Stimulated activated CD4-positive, alpha-beta T cell treated with anti-CD3 and anti-CD28 coated beads, Interleukin-1b, Interleukin-23, amount 100 ng/mL, for 4 hours (primary cell): ENCODE measurements around the gene CDH4.
"Not testable (repeated sequence)": the region's sequence is repeated elsewhere in the genome, so short reads cannot be mapped to it uniquely, and the experiment has no call there.

ENCODE experiments used
- DNase-seq, 2 donors: peaks; one replicate each; pipeline ENCODE4 v3.0.0-alpha.2; 2020; ENCODE audit warnings: low read depth in 2 of 2

CDH4 gene

DNA sequence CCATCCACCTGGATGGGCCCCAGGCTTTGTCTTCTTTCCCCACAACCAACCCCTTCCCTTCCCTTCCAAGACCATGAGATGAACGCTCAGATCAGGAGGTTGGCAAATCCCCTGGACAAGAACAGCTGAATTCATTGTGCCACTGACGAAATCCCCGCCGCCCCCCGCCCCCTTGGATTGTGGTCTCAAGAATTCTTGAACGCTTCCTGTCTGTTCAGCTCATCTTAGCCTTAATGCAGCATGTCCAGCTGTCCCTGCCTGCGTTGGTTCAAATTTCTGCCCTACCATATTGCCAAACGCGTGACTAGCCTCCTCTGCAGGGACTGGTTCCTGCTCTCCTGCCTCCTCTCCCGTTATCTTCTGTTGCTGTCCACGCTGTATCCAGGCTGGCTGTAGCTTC lies 133.2 kb downstream of the CDH4 start:
- DNase-seq, result no peak

DNA sequence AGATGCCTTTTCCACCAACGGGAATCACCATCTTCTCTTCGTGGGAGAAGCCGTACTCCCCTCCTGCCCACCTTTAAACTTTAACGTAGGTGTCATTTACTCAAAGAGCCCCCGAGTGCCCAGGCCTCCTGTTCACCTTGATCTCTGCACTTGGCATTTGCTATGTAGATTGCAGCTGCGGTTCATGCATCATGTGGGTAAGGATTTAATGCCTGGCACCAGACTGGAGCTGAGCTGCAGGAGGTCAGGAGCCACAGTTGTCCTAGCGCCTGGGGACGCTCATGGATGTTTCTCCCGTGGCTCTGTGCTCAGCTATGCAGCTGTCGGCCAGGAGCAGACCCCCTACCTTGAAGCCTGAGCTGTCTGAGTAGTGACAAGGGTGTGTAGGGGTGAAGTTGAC lies 133.7 kb downstream of the CDH4 start:
- DNase-seq, result no peak

GRCh38 chr20:61387204-61387953 lies 135.3 kb downstream of the CDH4 start:
- no peak for DNase-seq

GRCh38 chr20:61387954-61388348 lies 135.9 kb downstream of the CDH4 start:
- DNase-seq, result no peak

DNA sequence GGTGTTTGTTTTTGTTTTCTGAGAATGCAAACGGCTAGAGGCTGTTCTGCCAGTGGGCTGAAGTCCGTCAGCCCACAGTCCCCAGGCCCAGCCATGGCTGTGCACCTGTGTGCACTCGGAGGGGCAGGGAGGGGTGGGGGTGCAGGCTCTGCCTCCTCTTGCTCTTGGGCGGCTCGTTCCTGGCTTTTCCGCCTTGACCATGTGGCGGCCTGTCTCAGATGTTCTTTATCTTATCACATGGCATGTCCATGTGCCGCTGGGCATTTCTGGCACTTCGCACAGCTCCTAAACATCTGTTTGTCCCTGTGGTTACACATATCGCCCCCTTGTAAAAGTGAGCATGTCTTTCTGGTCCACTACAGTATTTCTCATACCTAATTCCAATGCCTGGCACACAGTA lies 137.0 kb downstream of the CDH4 start:
- DNase-seq, result no peak

- no peak for DNase-seq
Observed at GRCh38 chr20:61391185-61391584, 139.1 kb downstream of the CDH4 start.

- DNase-seq, result no peak
Observed at GRCh38 chr20:61391812-61392520, 139.9 kb downstream of the CDH4 start.

DNA sequence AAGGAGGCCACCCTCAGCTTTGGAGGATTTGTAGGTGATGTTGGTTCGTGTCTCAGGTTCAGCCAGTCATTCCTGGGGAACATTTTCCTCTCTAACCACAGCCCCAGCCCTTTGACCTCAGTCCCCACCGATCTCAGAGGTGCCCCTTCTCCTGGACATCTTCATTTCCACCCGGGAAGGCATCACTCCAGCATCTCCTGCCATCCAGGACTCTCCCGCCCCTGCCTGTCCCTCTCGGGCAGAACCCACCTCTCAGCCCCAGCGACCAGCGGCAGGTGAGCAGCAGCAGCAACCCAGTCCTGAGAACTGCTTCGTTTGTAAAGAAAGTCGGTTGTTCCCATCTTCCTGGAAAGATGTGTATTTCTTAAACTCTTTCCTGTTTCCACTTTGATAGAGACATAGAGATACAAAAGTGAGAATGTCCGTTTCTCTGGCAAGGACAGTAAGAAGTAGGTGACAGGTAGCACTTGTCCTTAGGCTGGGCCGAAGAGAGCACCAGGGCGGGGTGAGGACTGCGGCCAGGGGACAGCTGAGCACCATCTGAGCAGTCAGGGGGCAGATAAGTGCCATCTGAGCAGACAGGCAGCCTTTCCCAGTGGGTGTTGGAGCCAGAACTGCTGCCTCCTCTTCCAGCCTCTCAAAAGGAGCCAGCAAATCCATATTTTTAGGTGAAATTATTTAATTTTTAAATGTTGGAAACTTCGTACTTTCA lies 142.2 kb downstream of the CDH4 start:
- DNase-seq, result no peak

DNA sequence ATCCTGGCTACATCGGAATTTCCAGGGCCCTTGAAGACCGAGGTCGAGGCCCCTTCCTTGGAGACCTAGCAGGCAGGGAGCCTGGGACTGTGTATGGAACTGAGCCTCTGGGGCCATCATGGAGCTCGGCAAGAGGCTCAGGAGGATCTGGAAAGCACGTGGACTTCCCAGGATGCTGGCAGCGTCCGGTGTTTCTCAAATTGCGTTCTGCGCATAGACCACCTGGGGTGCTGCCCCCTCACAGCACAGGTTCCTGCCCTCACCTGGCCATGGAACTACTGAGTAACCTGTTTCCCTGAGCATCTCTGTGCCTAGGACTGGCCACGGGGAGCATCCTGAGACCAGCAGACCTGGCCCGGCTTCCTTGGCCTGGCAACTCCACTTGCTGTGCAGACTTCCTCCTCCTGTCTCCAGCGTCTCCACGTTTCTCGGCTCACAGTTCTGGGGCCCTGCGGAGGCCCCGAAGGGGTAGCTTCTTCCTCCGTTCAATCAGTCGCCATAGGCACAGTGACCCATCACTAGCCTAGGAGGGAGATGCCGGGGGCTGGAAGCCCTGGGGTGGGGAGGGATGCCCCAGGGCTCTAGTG lies 144.3 kb downstream of the CDH4 start:
- no peak for DNase-seq

- no peak for DNase-seq
Observed at GRCh38 chr20:61397146-61397545, 145.1 kb downstream of the CDH4 start.

- no peak for DNase-seq
Observed at GRCh38 chr20:61397790-61398189, 145.7 kb downstream of the CDH4 start.

DNA sequence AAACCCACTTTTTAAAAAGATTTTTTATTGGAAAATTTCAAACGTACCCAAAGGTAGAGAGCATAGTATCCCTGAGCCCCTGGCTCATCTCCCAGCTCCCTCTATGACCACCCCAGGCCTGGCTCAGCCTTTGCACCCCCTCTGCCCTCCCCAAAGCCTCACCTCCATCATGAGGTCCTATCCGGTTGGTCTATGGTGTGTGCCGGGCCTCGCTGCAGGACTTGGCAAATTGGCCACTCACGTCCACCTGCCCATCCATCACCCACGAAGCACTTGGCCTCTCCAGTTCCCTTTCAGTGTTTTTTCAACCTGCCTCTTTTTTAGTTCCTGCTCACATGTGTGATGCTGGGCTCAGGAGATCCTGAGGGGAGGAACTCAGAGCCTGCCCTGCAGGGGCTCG lies 147.4 kb downstream of the CDH4 start:
- DNase-seq, result no peak

DNA sequence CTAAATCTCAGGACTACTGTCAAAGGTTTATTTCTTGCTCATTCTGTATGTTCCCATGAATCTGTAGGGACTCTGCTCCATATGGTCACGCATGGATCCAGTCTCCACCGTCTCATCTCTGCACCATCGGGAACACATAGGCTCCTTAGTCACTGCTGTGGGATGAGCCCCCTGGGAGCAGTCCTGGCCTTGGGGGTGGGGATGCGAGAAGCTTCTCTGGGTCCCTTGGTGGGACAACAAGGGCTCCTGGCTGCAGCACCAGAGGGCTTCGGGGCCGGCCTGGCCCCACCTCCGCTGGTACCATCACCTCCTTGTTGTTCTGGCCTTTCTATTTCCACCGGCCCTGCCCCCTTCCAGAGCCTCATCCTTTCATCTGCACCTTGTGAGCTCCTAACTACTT lies 148.4 kb downstream of the CDH4 start:
- no peak for DNase-seq

DNA sequence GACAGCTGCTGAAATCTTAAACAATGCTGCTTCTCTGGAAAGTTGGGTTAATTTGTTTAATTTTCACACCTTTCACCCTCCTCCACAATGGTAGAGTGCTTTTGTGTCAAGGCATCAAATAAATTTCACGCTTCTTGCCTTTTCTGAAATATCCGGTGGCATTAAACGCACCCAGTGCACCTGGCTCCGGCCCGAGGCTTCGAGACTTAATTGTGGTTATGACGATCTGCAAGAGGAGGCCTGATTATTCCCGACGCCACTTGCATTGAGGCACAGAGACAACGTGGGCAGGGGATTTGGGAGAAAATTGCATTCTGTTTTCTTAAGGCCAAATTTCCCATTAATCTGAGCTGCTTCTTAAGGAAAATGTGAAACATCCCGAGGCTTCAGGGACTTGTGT lies 152.2 kb downstream of the CDH4 start:
- no peak for DNase-seq

DNA sequence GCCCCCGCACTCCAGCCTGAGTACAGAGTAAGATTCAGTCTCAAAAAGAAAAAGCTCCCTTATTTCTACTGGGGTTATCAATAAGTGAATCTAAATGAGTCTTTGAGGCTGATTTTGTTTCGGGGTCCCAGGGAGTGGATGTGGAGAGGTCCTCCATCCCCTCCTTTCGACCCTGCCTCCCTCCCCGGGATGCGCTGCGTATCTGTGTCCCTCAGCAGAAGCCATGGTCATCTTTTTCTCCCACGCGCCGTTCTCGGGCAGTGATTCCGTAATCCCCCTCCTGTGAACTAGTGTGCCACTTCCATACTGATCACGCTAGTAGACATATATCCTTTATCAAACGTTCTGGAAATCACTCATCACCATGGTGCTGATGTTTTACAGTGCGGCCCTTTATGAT lies 152.9 kb downstream of the CDH4 start:
- DNase-seq, result no peak

DNA sequence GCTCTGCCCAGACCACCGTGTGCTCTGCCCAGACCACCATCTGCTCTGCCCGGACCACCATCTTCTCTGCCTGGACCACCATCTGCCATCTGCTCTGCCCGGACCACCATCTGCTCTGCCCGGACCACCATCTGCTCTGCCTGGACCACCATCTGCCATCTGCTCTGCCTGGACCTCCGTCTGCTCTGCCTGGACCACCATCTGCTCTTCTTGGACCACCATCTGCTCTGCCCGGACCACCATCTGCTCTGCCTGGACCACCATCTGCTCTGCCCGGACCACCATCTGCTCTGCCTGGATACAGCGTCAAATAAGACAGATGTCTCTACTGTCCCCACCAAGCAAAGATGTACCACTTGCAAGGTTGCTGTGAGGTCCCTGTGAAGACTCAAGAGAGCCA lies 154.7 kb downstream of the CDH4 start:
- not testable (repeated sequence) for DNase-seq

DNA sequence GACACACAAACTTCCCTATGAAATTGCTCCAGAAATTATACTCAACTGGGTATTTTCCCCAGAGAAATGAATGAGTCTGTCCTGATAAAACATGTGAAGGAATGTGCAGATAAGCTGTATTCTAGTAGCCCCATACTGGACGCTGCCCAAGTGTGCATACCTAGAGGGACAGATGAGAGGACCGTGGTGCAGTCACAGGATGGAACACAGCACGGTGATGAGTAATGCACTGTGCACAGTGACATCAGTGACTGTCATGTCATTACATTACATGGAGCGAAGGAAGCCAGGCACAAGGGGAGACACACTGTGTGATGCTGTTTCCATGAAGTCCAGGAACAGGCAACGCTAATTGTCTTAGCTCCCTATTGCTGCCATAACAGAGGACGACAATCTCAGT lies 155.5 kb downstream of the CDH4 start:
- DNase-seq, result no peak

GRCh38 chr20:61408951-61409740 lies 157.1 kb downstream of the CDH4 start:
- no peak for DNase-seq

DNA sequence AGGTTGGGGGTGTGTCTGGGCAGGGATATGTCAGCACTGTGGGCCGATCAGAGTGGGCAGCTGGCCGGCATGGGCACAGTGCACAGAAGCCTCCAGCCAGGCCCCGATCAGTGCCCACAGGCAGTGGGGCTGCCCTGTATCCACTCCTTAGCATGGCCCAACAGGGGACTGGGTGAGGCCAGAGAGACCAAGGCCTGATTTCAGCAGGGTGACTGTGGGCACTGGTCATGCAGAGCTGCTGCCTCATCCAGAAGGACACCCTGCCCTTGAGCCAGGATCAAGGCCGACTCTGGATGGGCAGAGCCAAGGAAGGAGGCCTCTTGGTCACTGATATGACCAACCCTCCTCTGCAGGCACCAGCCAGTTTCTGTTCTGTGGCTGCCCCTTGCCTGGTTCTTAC lies 159.7 kb downstream of the CDH4 start:
- no peak for DNase-seq

DNA sequence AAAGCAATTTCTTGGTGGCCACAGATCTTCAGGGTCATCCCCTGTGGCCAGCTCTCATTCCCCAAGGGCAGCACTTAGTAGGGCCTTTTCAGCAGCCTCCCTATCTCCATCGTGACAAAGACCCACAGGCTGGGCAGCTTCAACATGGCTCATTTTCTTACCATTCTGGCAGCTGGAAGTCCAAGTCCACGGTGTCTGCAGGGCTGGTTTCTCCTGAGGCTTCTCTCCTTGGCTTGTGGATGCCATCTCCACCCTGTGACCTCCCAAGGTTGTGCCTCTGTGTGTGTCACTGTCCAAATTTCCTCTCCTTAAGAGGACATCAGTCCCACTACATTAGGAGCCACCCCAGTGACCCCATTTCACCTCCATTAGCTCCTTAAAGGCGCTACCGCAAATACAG lies 161.7 kb downstream of the CDH4 start:
- no peak for DNase-seq

GRCh38 chr20:61414455-61414991 lies 162.5 kb downstream of the CDH4 start:
- no peak for DNase-seq
